WTC11 (cell line): ENCODE results near the gene TRAF2. TPM values are rescaled to one million over a fixed set of nuclear protein-coding genes. Genes with fewer than 3 reads are reported as not detected.

Source experiments
- ATAC-seq: fragments of 200-7000 bp; cut with Tn5 transposase; 2 replicates; pipeline ENCODE4 v1.10.0; 2021; ENCODE audit warnings: mild to moderate bottlenecking, moderate library complexity
- CTCF ChIA-PET: fragments of 300-600 bp; sonication (Branson Sonifier 250); formaldehyde crosslinking; loops from one replicate; lab custom pipeline; 2021; ENCODE audit warnings: antibody characterized with exemption; lab: Charles Lee
- POLR2A ChIA-PET: fragments of 350-600 bp; sonication (Branson Sonifier 250); formaldehyde crosslinking; loops from one replicate; lab custom pipeline; 2021; ENCODE audit warnings: antibody characterized with exemption; lab: Charles Lee
- DNase-seq: peaks from one replicate; pipeline ENCODE4 v3.0.0; 2021; ENCODE audit warnings: low spot score
- H3K27ac Mint-ChIP-seq: 2 replicates; pipeline ENCODE4 v1.8.0; 2021; ENCODE audit warnings: mixed read lengths
- H3K27me3 Mint-ChIP-seq: 2 replicates; pipeline ENCODE4 v1.8.0; 2021; ENCODE audit warnings: low read depth, mild to moderate bottlenecking, moderate library complexity, mixed read lengths
- H3K36me3 Mint-ChIP-seq: 2 replicates; pipeline ENCODE4 v1.8.0; 2021; ENCODE audit warnings: mixed read lengths
- H3K4me1 Mint-ChIP-seq: 2 replicates; pipeline ENCODE4 v1.8.0; 2022; ENCODE audit warnings: mixed read lengths
- H3K4me3 Mint-ChIP-seq: 2 replicates; pipeline ENCODE4 v1.8.0; 2021; ENCODE audit warnings: mild to moderate bottlenecking, moderate library complexity, mixed read lengths
- H3K9me3 Mint-ChIP-seq: 2 replicates; pipeline ENCODE4 v1.8.0; 2021; ENCODE audit warnings: mixed read lengths
- AR ChIP-seq: fragments of 250-450 bp; sonication (Bioruptor Pico); IDR thresholded peaks from 2 replicates; pipeline ENCODE4 v1.9.0; 2021; ENCODE audit warnings: mild to moderate bottlenecking
- ATF3 ChIP-seq: sonication (generic); formaldehyde crosslinking; conservative IDR thresholded peaks from 2 replicates; pipeline ENCODE4 v1.8.1; 2022; ENCODE audit warnings: mild to moderate bottlenecking, missing genetic modification reagents
- CREB1 ChIP-seq: sonication (generic); formaldehyde crosslinking; IDR thresholded peaks from 2 replicates; pipeline ENCODE4 v1.8.0; 2023; ENCODE audit warnings: mild to moderate bottlenecking, missing genetic modification reagents
- ETV6 ChIP-seq: sonication (generic); formaldehyde crosslinking; IDR thresholded peaks from 2 replicates; pipeline ENCODE4 v1.8.1; 2022; ENCODE audit warnings: mild to moderate bottlenecking, missing genetic modification reagents
- FOXJ3 ChIP-seq: sonication (generic); formaldehyde crosslinking; IDR thresholded peaks from 2 replicates; pipeline ENCODE4 v1.9.0; 2021; ENCODE audit warnings: missing genetic modification reagents, mild to moderate bottlenecking, borderline replicate concordance
- FOXP1 ChIP-seq: sonication (generic); formaldehyde crosslinking; IDR thresholded peaks from 2 replicates; pipeline ENCODE4 v1.8.0; 2022; ENCODE audit warnings: missing genetic modification reagents, mild to moderate bottlenecking, moderate library complexity, borderline replicate concordance
- IRF1 ChIP-seq: sonication (generic); formaldehyde crosslinking; IDR thresholded peaks from 2 replicates; pipeline ENCODE4 v1.8.0; 2023; ENCODE audit warnings: missing genetic modification reagents
- KAT7 ChIP-seq: sonication (generic); formaldehyde crosslinking; IDR thresholded peaks from 2 replicates; pipeline ENCODE4 v1.8.1; 2023; ENCODE audit warnings: missing genetic modification reagents, mild to moderate bottlenecking, borderline replicate concordance
- SMAD4 ChIP-seq: sonication (generic); formaldehyde crosslinking; IDR thresholded peaks from 2 replicates; pipeline ENCODE4 v1.8.0; 2022; ENCODE audit warnings: mild to moderate bottlenecking, missing genetic modification reagents
- SOX15 ChIP-seq: fragments of 250-450 bp; sonication (Bioruptor Pico); IDR thresholded peaks from 2 replicates; pipeline ENCODE4 v1.9.0; 2021; ENCODE audit warnings: mild to moderate bottlenecking
- STAT6 ChIP-seq: sonication (generic); formaldehyde crosslinking; conservative IDR thresholded peaks from 2 replicates; pipeline ENCODE4 v1.8.1; 2023; ENCODE audit warnings: mild to moderate bottlenecking, low read depth, missing genetic modification reagents, moderate library complexity
- ZBTB21 ChIP-seq: sonication (generic); formaldehyde crosslinking; IDR thresholded peaks from 2 replicates; pipeline ENCODE4 v1.8.1; 2023; ENCODE audit warnings: mild to moderate bottlenecking, missing genetic modification reagents, borderline replicate concordance
- ZBTB43 ChIP-seq: sonication (generic); formaldehyde crosslinking; IDR thresholded peaks from 2 replicates; pipeline ENCODE4 v1.8.1; 2023; ENCODE audit warnings: mild to moderate bottlenecking, missing genetic modification reagents
- ZNF317 ChIP-seq: sonication (generic); formaldehyde crosslinking; IDR thresholded peaks from 2 replicates; pipeline ENCODE4 v1.8.1; 2023; ENCODE audit warnings: low read depth, mild to moderate bottlenecking, moderate library complexity, missing genetic modification reagents, borderline replicate concordance
- ZNF423 ChIP-seq: fragments of 250-450 bp; sonication (Bioruptor Pico); IDR thresholded peaks from 2 replicates; pipeline ENCODE4 v2.1.2; 2022; ENCODE audit warnings: mild to moderate bottlenecking, moderate library complexity
- total RNA-seq: library from RNA; stranded (reverse); gene quantifications from 3 replicates; pipeline ENCODE4 v1.2.3, GENCODE V29; 2021
- TF ChIP-seq, protein P1 (sequence below): sonication (generic); formaldehyde crosslinking; IDR thresholded peaks from 2 replicates; pipeline ENCODE4 v1.8.0; 2023; ENCODE audit warnings: missing genetic modification reagents, mild to moderate bottlenecking, borderline replicate concordance

Gene TRAF2
- total RNA-seq, 1 experiment from 2014 or later = 55.0 TPM

- TF ChIP-seq ZBTB43 (CRISPR knock-in tag) = no peak
- TF ChIP-seq STAT6 (CRISPR knock-in tag) = no peak
- TF ChIP-seq ZNF423 (CRISPR knock-in tag) = no peak
These were observed 51.1 kb downstream of the TRAF2 start (continued) for GRCh38 chr9:136937186-136938001.

GRCh38 chr9:136939431-136939995 is 53.2 kb downstream of the TRAF2 start:
- ChIA-PET CTCF (interaction anchor here (0.8 to 2.9 kb wide), 5 partner anchors 9 to 176 kb away, joined by 3 to 7 read pairs (median 4); partner anchors contain the start of gene TRAF2), POLR2A (no interaction called here)
- peak overlapping the region; percentile 63 for H3K27ac Mint-ChIP-seq
- ATAC-seq = no peak
- H3K27me3 Mint-ChIP-seq = no peaks in the 10 kb centered on the region
- DNase-seq = no peak
- peaks cover 3% of the 10 kb centered on the region for H3K4me1 Mint-ChIP-seq
- no peak overlapping the region for H3K4me3 Mint-ChIP-seq
- H3K9me3 Mint-ChIP-seq = no peaks in the 10 kb centered on the region
- H3K36me3 Mint-ChIP-seq = peaks cover 19% of the 10 kb centered on the region
- TF ChIP-seq SMAD4 (no peak), FOXP1 (CRISPR knock-in tag) (0 out of 2 replicates have a peak, but pooled peaks have one; percentile 26)

GRCh38 chr9:136939996-136940525 is 53.7 kb downstream of the TRAF2 start:
- no peak for ATAC-seq
- no peak overlapping the region for H3K27ac Mint-ChIP-seq
- no peak overlapping the region for H3K4me3 Mint-ChIP-seq
- ChIA-PET POLR2A (no interaction called here), CTCF (interaction anchor here (0.8 to 2.9 kb wide), 2 partner anchors 8 to 53 kb away, joined by 4 to 7 read pairs; partner anchors contain the start of gene TRAF2)
- peaks cover 6% of the 10 kb centered on the region for H3K4me1 Mint-ChIP-seq
- no peaks in the 10 kb centered on the region for H3K27me3 Mint-ChIP-seq
- H3K36me3 Mint-ChIP-seq = peaks cover 16% of the 10 kb centered on the region
- H3K9me3 Mint-ChIP-seq = no peaks in the 10 kb centered on the region
- no peak for DNase-seq
- TF ChIP-seq ZBTB21 (CRISPR knock-in tag) = no peak
- TF ChIP-seq FOXJ3 (CRISPR knock-in tag) = no peak
- TF ChIP-seq KAT7 (CRISPR knock-in tag) = no peak
- no peak for TF ChIP-seq ZNF317
- no peak for TF ChIP-seq ETV6 (CRISPR knock-in tag)
- no peak for TF ChIP-seq CREB1 (CRISPR knock-in tag)
- no peak for TF ChIP-seq ATF3 (CRISPR knock-in tag)
- no peak for TF ChIP-seq IRF1 (CRISPR knock-in tag)
- TF ChIP-seq, protein P1, sequence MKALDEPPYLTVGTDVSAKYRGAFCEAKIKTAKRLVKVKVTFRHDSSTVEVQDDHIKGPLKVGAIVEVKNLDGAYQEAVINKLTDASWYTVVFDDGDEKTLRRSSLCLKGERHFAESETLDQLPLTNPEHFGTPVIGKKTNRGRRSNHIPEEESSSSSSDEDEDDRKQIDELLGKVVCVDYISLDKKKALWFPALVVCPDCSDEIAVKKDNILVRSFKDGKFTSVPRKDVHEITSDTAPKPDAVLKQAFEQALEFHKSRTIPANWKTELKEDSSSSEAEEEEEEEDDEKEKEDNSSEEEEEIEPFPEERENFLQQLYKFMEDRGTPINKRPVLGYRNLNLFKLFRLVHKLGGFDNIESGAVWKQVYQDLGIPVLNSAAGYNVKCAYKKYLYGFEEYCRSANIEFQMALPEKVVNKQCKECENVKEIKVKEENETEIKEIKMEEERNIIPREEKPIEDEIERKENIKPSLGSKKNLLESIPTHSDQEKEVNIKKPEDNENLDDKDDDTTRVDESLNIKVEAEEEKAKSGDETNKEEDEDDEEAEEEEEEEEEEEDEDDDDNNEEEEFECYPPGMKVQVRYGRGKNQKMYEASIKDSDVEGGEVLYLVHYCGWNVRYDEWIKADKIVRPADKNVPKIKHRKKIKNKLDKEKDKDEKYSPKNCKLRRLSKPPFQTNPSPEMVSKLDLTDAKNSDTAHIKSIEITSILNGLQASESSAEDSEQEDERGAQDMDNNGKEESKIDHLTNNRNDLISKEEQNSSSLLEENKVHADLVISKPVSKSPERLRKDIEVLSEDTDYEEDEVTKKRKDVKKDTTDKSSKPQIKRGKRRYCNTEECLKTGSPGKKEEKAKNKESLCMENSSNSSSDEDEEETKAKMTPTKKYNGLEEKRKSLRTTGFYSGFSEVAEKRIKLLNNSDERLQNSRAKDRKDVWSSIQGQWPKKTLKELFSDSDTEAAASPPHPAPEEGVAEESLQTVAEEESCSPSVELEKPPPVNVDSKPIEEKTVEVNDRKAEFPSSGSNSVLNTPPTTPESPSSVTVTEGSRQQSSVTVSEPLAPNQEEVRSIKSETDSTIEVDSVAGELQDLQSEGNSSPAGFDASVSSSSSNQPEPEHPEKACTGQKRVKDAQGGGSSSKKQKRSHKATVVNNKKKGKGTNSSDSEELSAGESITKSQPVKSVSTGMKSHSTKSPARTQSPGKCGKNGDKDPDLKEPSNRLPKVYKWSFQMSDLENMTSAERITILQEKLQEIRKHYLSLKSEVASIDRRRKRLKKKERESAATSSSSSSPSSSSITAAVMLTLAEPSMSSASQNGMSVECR (CRISPR knock-in tag) = no peak
- no peak for TF ChIP-seq FOXP1 (CRISPR knock-in tag)
- TF ChIP-seq AR (CRISPR knock-in tag) = no peak
- TF ChIP-seq SOX15 (CRISPR knock-in tag) = no peak
